ENCODE results near the gene TK1.

DNA sequence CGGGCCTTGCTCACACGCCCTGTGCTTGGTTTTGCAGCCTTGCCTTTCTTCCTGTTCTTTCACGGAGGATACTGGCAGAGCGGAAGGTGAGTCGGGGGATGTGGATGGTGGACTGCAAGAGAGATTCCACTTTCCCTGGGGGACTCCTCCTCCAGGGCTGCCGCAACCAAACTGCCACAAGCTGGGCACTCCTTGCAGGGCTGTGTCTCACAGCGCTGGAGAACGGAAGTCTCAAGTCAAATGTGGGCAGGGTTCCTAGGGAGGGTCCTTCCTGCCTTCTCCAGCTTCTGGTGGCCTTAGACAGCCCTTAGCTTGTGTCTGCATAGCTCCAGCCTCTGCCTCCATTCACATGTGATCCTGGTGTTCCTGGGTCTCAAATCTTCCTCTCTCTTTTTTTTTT is 15.8 kb upstream of the TK1 start:
- no peak for TF ChIP-seq CTCF (IDR thresholded peaks at IDR 0.05)
- TF ChIP-seq EP300 (IDR thresholded peaks at IDR 0.05) = no peak
- no peak for TF ChIP-seq POLR2A (IDR thresholded peaks at IDR 0.05)

Measured in ovary (tissue), 3 donors.